Measurements from ENCODE around the gene ZNF709. TPM values are rescaled to one million over a fixed set of nuclear protein-coding genes. Genes with fewer than 3 reads are reported as not detected.
"Not testable (repeated sequence)": the region's sequence is repeated elsewhere in the genome, so short reads cannot be mapped to it uniquely, and the experiment has no call there.

ZNF709 gene
- total RNA-seq, 1 donor from 2014 or later = 8.9 TPM

DNA sequence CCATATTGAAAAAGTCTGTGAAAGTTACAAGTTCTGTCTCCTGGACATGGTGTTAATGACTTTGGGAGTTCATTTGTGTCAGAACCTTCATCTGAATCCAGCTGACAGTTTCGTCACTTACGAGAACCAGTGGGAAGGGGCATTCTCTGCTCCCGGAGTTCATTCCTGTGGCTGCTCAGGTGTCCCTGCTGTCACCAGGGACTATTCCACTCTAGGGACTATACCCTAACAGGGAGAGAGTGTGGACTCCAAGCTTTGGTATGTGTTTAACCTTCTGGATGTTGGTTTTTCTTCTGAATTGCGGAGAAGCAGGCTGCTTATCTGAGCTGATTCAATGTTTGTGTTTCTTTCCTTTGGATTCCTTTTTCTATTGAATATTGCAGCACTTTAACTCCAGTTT, 12.4 kb upstream of the ZNF709 start:
- H3K4me3 Mint-ChIP-seq = no peak overlapping the region
- H3K9me3 Mint-ChIP-seq = peaks cover 5% of the 10 kb centered on the region
- H3K4me1 Mint-ChIP-seq = peaks cover 9% of the 10 kb centered on the region
- H3K36me3 Mint-ChIP-seq = no peaks in the 10 kb centered on the region
- no peaks in the 10 kb centered on the region for H3K27me3 Mint-ChIP-seq (ENCODE audit: low read depth)
- H3K27ac Mint-ChIP-seq = no peak overlapping the region
- DNase-seq (ENCODE audit: low spot score in 2 of 2, unreplicated experiment in 2 of 2) = no peak
- TF ChIP-seq CTCF (IDR thresholded peaks at IDR 0.05; ENCODE audit: unreplicated experiment) = no peak

DNA sequence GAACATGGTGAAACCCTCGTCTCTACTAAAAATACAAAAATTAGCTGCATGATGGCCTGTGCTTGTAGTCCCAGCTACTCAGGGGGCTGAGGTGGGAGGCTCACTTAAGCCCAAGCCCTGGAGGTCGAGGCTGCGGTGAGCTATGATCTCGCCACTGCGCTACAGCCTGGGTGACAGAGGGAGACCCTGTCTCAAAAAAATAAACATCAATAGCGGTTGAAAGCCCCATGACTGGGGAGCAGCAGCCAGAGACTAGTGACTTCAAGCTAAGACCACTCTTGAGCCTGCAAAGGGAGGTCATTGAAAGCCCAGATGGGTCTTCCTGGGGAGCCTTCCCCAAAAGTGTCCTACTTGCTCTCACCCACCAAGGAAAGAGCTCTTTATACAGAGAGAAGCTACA, 11.9 kb upstream of the ZNF709 start:
- peaks cover 9% of the 10 kb centered on the region for H3K4me1 Mint-ChIP-seq
- no peaks in the 10 kb centered on the region for H3K27me3 Mint-ChIP-seq (ENCODE audit: low read depth)
- no peak overlapping the region for H3K27ac Mint-ChIP-seq
- peaks cover 5% of the 10 kb centered on the region for H3K9me3 Mint-ChIP-seq
- DNase-seq (ENCODE audit: low spot score in 2 of 2, unreplicated experiment in 2 of 2) = no peak
- H3K36me3 Mint-ChIP-seq = no peaks in the 10 kb centered on the region
- no peak for TF ChIP-seq CTCF (IDR thresholded peaks at IDR 0.05; ENCODE audit: unreplicated experiment)
- peak overlapping the region; percentile 81 for H3K4me3 Mint-ChIP-seq

GRCh38 chr19:12495002-12495802, 10.6 kb upstream of the ZNF709 start:
- no peaks in the 10 kb centered on the region for H3K27me3 Mint-ChIP-seq (ENCODE audit: low read depth)
- peaks cover 9% of the 10 kb centered on the region for H3K4me1 Mint-ChIP-seq
- H3K27ac Mint-ChIP-seq = peak overlapping the region; percentile 96
- peaks cover 5% of the 10 kb centered on the region for H3K9me3 Mint-ChIP-seq
- DNase-seq (ENCODE audit: low spot score in 2 of 2, unreplicated experiment in 2 of 2) = peak; percentile 76 to 88
- H3K4me3 Mint-ChIP-seq = peak overlapping the region; percentile 81
- no peak for TF ChIP-seq CTCF (IDR thresholded peaks at IDR 0.05; ENCODE audit: unreplicated experiment)
- H3K36me3 Mint-ChIP-seq = no peaks in the 10 kb centered on the region

GRCh38 chr19:12494260-12494860, 9.7 kb upstream of the ZNF709 start:
- no peak for DNase-seq (ENCODE audit: low spot score in 2 of 2, unreplicated experiment in 2 of 2)
- H3K27ac Mint-ChIP-seq = peak overlapping the region; percentile 43

DNA sequence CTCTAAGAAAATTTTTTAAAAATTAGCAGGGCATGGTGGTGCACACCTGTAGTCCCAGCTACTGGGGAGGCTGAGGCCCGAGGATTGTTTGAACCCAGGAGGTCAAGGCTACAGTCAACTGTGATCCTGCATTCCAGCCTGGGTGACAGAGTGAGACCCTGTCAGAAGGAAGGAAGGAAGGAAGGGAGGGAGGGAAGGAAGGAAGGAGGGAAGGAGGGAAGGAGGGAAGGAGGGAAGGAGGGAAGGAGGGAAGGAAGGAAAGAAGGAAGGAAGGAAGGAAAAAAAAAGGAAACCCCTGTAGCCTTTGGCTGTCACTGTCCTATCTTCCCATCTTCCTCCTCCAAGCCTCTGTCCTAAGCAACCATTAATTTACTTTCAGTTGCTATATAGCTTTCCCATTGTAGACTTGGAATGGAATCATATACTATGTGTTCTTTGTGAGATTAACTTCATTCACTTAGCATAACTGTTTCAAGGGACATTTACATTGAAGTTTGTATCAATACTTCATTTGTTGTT, 1.7 kb upstream of the ZNF709 start:
- H3K4me1 Mint-ChIP-seq = peaks cover 26% of the 10 kb centered on the region
- H3K9me3 Mint-ChIP-seq; H3K36me3 Mint-ChIP-seq; DNase-seq (ENCODE audit: low spot score in 2 of 2, unreplicated experiment in 2 of 2); H3K4me3 Mint-ChIP-seq; H3K27me3 Mint-ChIP-seq (ENCODE audit: low read depth); H3K27ac Mint-ChIP-seq: not testable (repeated sequence)

More at GRCh38 chr19:12494260-12494860, 9.7 kb upstream of the ZNF709 start:
- no peaks in the 10 kb centered on the region for H3K27me3 Mint-ChIP-seq (ENCODE audit: low read depth)
- H3K4me1 Mint-ChIP-seq = peaks cover 9% of the 10 kb centered on the region
- peaks cover 5% of the 10 kb centered on the region for H3K9me3 Mint-ChIP-seq
- H3K4me3 Mint-ChIP-seq = peak overlapping the region; percentile 52
- no peak for TF ChIP-seq CTCF (IDR thresholded peaks at IDR 0.05; ENCODE audit: unreplicated experiment)
- H3K36me3 Mint-ChIP-seq = no peaks in the 10 kb centered on the region

- no peak for DNase-seq (ENCODE audit: low spot score in 2 of 2, unreplicated experiment in 2 of 2)
- no peaks in the 10 kb centered on the region for H3K27me3 Mint-ChIP-seq (ENCODE audit: low read depth)
- peak overlapping the region; percentile 97 for H3K27ac Mint-ChIP-seq
- H3K9me3 Mint-ChIP-seq = no peaks in the 10 kb centered on the region
- peaks cover 4% of the 10 kb centered on the region for H3K36me3 Mint-ChIP-seq
- H3K4me3 Mint-ChIP-seq = peak overlapping the region; percentile 94
- no peak for TF ChIP-seq CTCF (IDR thresholded peaks at IDR 0.05; ENCODE audit: unreplicated experiment)
- H3K4me1 Mint-ChIP-seq = peaks cover 26% of the 10 kb centered on the region
Measured at GRCh38 chr19:12485571-12485970, 955 bp upstream of the ZNF709 start.
